OCI-LY7 (cell line): ENCODE data around the gene TUSC7.

Source experiments
- CTCF ChIP-seq: fragments of 200-600 bp; sonication (generic); conservative IDR thresholded peaks from 2 replicates; pipeline ENCODE4 v1.5.1; 2014; ENCODE audit warnings: mild to moderate bottlenecking, antibody characterized with exemption, low read length, moderate library complexity, mixed read lengths
- EZH2phosphoT487 ChIP-seq: fragments of 200-600 bp; sonication (generic); IDR thresholded peaks from 2 replicates; pipeline ENCODE4 v1.6.1; 2018; ENCODE audit warnings: low read depth, borderline replicate concordance, mild to moderate bottlenecking, mixed run types, antibody characterized with exemption, low read length, moderate library complexity, mixed read lengths

- TF ChIP-seq EZH2phosphoT487 (no peak), CTCF (no peak)
Measured at GRCh38 chr3:116671151-116671550, 38.4 kb upstream of the TUSC7 start.
